Neural progenitor cell (in vitro differentiated cells): ENCODE data around the gene MLX. TPM values are rescaled to one million over a fixed set of nuclear protein-coding genes. Genes with fewer than 3 reads are reported as not detected.

ENCODE experiments used
- DNase-seq: peaks from one replicate; pipeline ENCODE4 v3.0.0-alpha.2; 2016; ENCODE audit warnings: low spot score
- H2AFZ ChIP-seq: fragments of 200-600 bp; sonication (generic); replicated peaks from 2 replicates; pipeline ENCODE4 v1.6.1; 2016; ENCODE audit warnings: antibody characterized with exemption
- H3F3A ChIP-seq: fragments of 200-600 bp; sonication (generic); 2 replicates; pipeline ENCODE4 v1.6.1; 2016; ENCODE audit warnings: antibody characterized with exemption, low read depth
- H3K27ac ChIP-seq: fragments of 200-600 bp; sonication (generic); 2 replicates; pipeline ENCODE4 v1.5.1; 2016; ENCODE audit warnings: mild to moderate bottlenecking
- H3K27me3 ChIP-seq: fragments of 200-600 bp; sonication (generic); 2 replicates; pipeline ENCODE4 v1.6.1; 2016; ENCODE audit warnings: mild to moderate bottlenecking, moderate library complexity
- H3K36me3 ChIP-seq: fragments of 200-600 bp; sonication (generic); 2 replicates; pipeline ENCODE4 v1.5.1; 2016
- H3K4me1 ChIP-seq: fragments of 200-600 bp; sonication (generic); 2 replicates; pipeline ENCODE4 v1.6.1; 2016; ENCODE audit warnings: mixed run types
- H3K4me2 ChIP-seq: fragments of 200-600 bp; sonication (generic); 2 replicates; pipeline ENCODE4 v1.6.1; 2016
- H3K4me3 ChIP-seq: fragments of 200-600 bp; sonication (generic); 2 replicates; pipeline ENCODE4 v1.5.1; 2016
- H3K79me2 ChIP-seq: fragments of 200-600 bp; sonication (generic); 2 replicates; pipeline ENCODE4 v1.6.1; 2016; ENCODE audit warnings: low read depth
- H3K9ac ChIP-seq: fragments of 200-600 bp; sonication (generic); 2 replicates; pipeline ENCODE4 v1.6.1; 2016
- H3K9me3 ChIP-seq: fragments of 200-600 bp; sonication (generic); 2 replicates; pipeline ENCODE4 v1.5.1; 2016; ENCODE audit warnings: low read depth
- H4K20me1 ChIP-seq: fragments of 200-600 bp; sonication (generic); 2 replicates; pipeline ENCODE4 v1.6.1; 2016; ENCODE audit warnings: low read depth
- H3K27ac Mint-ChIP-seq: 3 replicates; pipeline ENCODE4 v1.8.0; 2021; ENCODE audit warnings: mixed read lengths
- H3K27me3 Mint-ChIP-seq: 2 replicates; pipeline ENCODE4 v1.8.0; 2022; ENCODE audit warnings: low read depth, mild to moderate bottlenecking, inconsistent platforms, moderate library complexity, mixed read lengths; ENCODE audit not compliant: insufficient read depth
- H3K36me3 Mint-ChIP-seq: 3 replicates; pipeline ENCODE4 v1.8.0; 2021; ENCODE audit warnings: mixed read lengths
- H3K4me1 Mint-ChIP-seq: 3 replicates; pipeline ENCODE4 v1.8.0; 2021; ENCODE audit warnings: mixed read lengths
- H3K4me3 Mint-ChIP-seq: 3 replicates; pipeline ENCODE4 v1.8.0; 2021; ENCODE audit warnings: mild to moderate bottlenecking, moderate library complexity, mixed read lengths
- H3K9me3 Mint-ChIP-seq: 3 replicates; pipeline ENCODE4 v1.8.0; 2020; ENCODE audit warnings: mixed read lengths
- EZH2 ChIP-seq: fragments of 200-600 bp; sonication (generic); IDR thresholded peaks from 2 replicates; pipeline ENCODE4 v1.6.1; 2017; ENCODE audit warnings: antibody characterized with exemption, mild to moderate bottlenecking, moderate library complexity
- EZH2phosphoT487 ChIP-seq: fragments of 200-600 bp; sonication (generic); IDR thresholded peaks from 2 replicates; pipeline ENCODE4 v1.6.1; 2017; ENCODE audit warnings: antibody characterized with exemption
- total RNA-seq: library from RNA; depleted of rRNA; stranded (reverse); fragments of >200 nt; gene quantifications from 2 replicates; pipeline ENCODE4 v1.2.3, GENCODE V29; 2015; ENCODE audit warnings: low replicate concordance
- TF ChIP-seq, protein P1 (sequence below): fragments of 200-600 bp; sonication (generic); IDR thresholded peaks from 2 replicates; pipeline ENCODE4 v1.5.1; 2017; ENCODE audit warnings: antibody characterized with exemption, mild to moderate bottlenecking

The MLX gene
- total RNA-seq, 1 donor from 2014 or later: 15.8 TPM

DNA sequence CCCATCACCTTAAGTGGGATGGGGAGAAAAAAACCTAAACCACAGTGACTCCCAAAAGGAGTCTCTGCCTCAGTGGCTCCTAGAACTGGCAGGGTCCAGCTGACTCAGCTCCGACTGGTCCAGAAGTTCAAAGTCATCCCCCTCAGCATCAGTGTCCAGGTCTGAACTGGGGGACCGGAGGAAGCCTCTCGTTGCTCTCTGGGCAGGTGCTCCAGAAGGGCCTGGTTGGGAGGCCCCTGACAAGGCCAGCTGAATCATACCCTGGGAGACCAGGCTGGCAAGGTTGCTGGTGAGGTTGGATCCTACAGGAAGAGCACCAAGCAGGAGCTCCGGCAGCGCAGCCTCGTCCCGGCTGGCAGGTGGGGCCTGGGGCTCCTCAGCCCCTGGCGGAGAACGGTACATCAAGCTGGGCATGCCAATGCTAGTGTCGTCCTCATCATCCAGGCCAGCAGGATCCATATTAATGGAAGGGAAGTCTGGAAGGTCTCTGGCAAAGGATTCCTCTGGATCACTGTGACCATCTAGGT lies 14.9 kb downstream of the MLX start:
- Histone ChIP-seq H3K4me3 (no peak overlapping the region), H4K20me1 (peaks cover 6% of the 10 kb centered on the region), H3K36me3 (no peaks in the 10 kb centered on the region), H3K9me3 (no peaks in the 10 kb centered on the region), H3F3A (peaks cover 27% of the 10 kb centered on the region), H3K79me2 (peaks cover 6% of the 10 kb centered on the region), H2AFZ (no peak overlapping the region), H3K27ac (no peak overlapping the region), H3K4me2 (no peak overlapping the region), H3K9ac (no peak overlapping the region), H3K4me1 (peaks cover 5% of the 10 kb centered on the region), H3K27me3 (no peaks in the 10 kb centered on the region)
- Mint-ChIP-seq H3K27ac (no peak overlapping the region), H3K9me3 (no peaks in the 10 kb centered on the region), H3K36me3 (peaks cover 22% of the 10 kb centered on the region), H3K4me3 (no peak overlapping the region), H3K4me1 (peaks cover 15% of the 10 kb centered on the region), H3K27me3 (peaks cover 3% of the 10 kb centered on the region)
- DNase-seq: no peak
- no peak for TF ChIP-seq EZH2phosphoT487
- TF ChIP-seq EZH2: no peak
- TF ChIP-seq, protein P1, sequence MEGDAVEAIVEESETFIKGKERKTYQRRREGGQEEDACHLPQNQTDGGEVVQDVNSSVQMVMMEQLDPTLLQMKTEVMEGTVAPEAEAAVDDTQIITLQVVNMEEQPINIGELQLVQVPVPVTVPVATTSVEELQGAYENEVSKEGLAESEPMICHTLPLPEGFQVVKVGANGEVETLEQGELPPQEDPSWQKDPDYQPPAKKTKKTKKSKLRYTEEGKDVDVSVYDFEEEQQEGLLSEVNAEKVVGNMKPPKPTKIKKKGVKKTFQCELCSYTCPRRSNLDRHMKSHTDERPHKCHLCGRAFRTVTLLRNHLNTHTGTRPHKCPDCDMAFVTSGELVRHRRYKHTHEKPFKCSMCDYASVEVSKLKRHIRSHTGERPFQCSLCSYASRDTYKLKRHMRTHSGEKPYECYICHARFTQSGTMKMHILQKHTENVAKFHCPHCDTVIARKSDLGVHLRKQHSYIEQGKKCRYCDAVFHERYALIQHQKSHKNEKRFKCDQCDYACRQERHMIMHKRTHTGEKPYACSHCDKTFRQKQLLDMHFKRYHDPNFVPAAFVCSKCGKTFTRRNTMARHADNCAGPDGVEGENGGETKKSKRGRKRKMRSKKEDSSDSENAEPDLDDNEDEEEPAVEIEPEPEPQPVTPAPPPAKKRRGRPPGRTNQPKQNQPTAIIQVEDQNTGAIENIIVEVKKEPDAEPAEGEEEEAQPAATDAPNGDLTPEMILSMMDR: no peak

DNA sequence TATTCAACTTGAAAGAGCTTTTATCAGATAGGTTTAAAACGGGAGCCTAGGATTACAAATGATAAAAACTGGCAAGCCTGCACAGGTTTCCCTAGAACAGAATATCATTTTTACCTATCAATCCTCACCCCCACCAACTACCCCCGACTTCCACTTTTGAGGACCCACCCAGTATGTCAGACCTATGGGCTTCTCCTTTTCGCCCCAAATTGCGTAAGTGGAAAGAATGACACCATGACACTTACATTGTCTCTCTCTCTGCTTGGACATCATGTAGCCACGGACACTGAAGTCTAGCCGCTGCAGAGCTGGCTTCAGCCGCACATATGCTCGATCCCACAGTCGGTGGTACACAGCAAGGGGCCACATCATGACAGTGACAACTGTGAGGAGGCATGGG lies 18.0 kb downstream of the MLX start:
- H3K9me3 Mint-ChIP-seq: no peaks in the 10 kb centered on the region
- no peaks in the 10 kb centered on the region for H3K27me3 ChIP-seq
- no peak overlapping the region for H2AFZ ChIP-seq
- H3K36me3 Mint-ChIP-seq: peaks cover 23% of the 10 kb centered on the region
- H3K27ac ChIP-seq: no peak overlapping the region
- no peaks in the 10 kb centered on the region for H3K4me1 ChIP-seq
- no peaks in the 10 kb centered on the region for H3K27me3 Mint-ChIP-seq
- no peak overlapping the region for H3K4me3 ChIP-seq
- TF ChIP-seq EZH2: no peak
- TF ChIP-seq EZH2phosphoT487: no peak
- TF ChIP-seq, protein P1: no peak
- no peak for DNase-seq
- no peaks in the 10 kb centered on the region for H3K36me3 ChIP-seq
- no peak overlapping the region for H3K9ac ChIP-seq
- peaks cover 6% of the 10 kb centered on the region for H3F3A ChIP-seq
- peak overlapping the region; percentile 31 for H3K27ac Mint-ChIP-seq
- H3K4me2 ChIP-seq: no peak overlapping the region
- H3K9me3 ChIP-seq: no peaks in the 10 kb centered on the region
- H3K4me3 Mint-ChIP-seq: no peak overlapping the region
- no peaks in the 10 kb centered on the region for H3K4me1 Mint-ChIP-seq
- no peaks in the 10 kb centered on the region for H3K79me2 ChIP-seq
- peaks cover 2% of the 10 kb centered on the region for H4K20me1 ChIP-seq

DNA sequence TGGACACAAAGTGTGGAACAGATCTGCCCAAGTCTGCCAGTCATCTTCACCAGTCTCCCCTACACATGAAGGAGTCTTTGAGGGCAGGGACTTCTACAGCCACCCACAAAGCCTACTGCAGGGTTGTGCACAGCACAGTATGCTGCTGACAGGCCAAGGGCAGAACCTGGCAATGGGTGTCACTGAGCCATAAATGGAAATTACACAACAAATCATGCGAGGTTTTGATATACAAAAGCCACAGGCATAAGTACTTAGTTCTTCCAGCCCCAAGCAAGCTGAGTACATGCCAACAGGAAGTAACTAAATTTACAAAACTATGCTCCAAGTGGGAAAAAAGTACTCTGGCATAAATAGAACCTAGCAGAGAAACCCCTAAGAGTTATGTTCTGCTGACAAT lies 18.5 kb downstream of the MLX start:
- Mint-ChIP-seq H3K4me3 (no peak overlapping the region), H3K9me3 (no peaks in the 10 kb centered on the region), H3K4me1 (no peaks in the 10 kb centered on the region), H3K36me3 (peaks cover 21% of the 10 kb centered on the region), H3K27ac (no peak overlapping the region), H3K27me3 (no peaks in the 10 kb centered on the region)
- H3K27me3 ChIP-seq: no peaks in the 10 kb centered on the region
- no peaks in the 10 kb centered on the region for H3K36me3 ChIP-seq
- no peaks in the 10 kb centered on the region for H3K4me1 ChIP-seq
- H3K9ac ChIP-seq: no peak overlapping the region
- H4K20me1 ChIP-seq: no peaks in the 10 kb centered on the region
- no peaks in the 10 kb centered on the region for H3K9me3 ChIP-seq
- no peaks in the 10 kb centered on the region for H3K79me2 ChIP-seq
- peaks cover 1% of the 10 kb centered on the region for H3F3A ChIP-seq
- no peak overlapping the region for H2AFZ ChIP-seq
- H3K4me2 ChIP-seq: no peak overlapping the region
- no peak overlapping the region for H3K4me3 ChIP-seq
- no peak overlapping the region for H3K27ac ChIP-seq
- TF ChIP-seq, protein P1: no peak
- TF ChIP-seq EZH2phosphoT487 (no peak), EZH2 (no peak)
- no peak for DNase-seq
